Left lung (tissue), 10 donors: ENCODE data around the gene ASB3. TPM values are rescaled to one million over a fixed set of nuclear protein-coding genes. Genes with fewer than 3 reads are reported as not detected.

ENCODE experiments used
- ATAC-seq: fragments of 200-7000 bp; cut with Tn5 transposase; one replicate; pipeline ENCODE4 v1.9.1; 2020; ENCODE audit warnings: moderate library complexity
- DNase-seq, 4 donors: peaks; one replicate each; pipeline ENCODE4 v3.0.0-alpha.2; 2013 to 2020
- H3K27ac ChIP-seq, 2 donors: fragments of 200-600 bp; sonication (generic) in 1 of 2; one replicate each; pipeline versions ENCODE4 v1.5.0 to v1.8.0; 2020 to 2021
- H3K27me3 ChIP-seq, 2 donors: fragments of 200-600 bp; sonication (generic) in 1 of 2; one replicate each; pipeline versions ENCODE4 v1.5.0 to v1.8.0; 2020 to 2021
- H3K36me3 ChIP-seq, 2 donors: fragments of 200-600 bp; sonication (generic) in 1 of 2; one replicate each; pipeline versions ENCODE4 v1.5.0 to v1.8.0; 2020 to 2021
- H3K4me1 ChIP-seq, 2 donors: fragments of 200-600 bp; one replicate each; pipeline ENCODE4 v1.8.0; 2021
- H3K4me3 ChIP-seq, 2 donors: fragments of 200-600 bp; sonication (generic) in 1 of 2; one replicate each; pipeline versions ENCODE4 v1.5.0 to v1.8.0; 2020 to 2021; ENCODE audit warnings: mild to moderate bottlenecking in 1 of 2
- H3K9me3 ChIP-seq, 2 donors: fragments of 200-600 bp; sonication (generic) in 1 of 2; one replicate each; pipeline versions ENCODE4 v1.5.0 to v1.8.0; 2020 to 2021
- CTCF ChIP-seq, 2 donors: fragments of 200-600 bp; sonication (generic) in 1 of 2; IDR thresholded peaks; one replicate each; pipeline versions ENCODE4 v1.5.0 to v1.8.0; 2021; ENCODE audit warnings: antibody characterized with exemption in 2 of 2
- intact Hi-C, 2 donors: fragments of 100-400 bp; cut with DNase I; formaldehyde crosslinking; loops; one replicate each; pipeline versions ENCODE4 v1.11.2 to v1.14.2; 2022
- polyA plus RNA-seq, 6 donors: library from polyadenylated mRNA; unstranded; fragments of 120-200 nt; gene quantifications; one replicate each; pipeline ENCODE4 v1.2.1, GENCODE V29; 2013; ENCODE audit not compliant: insufficient read length in 6 of 6
- total RNA-seq, 2 donors: library from RNA; stranded (reverse); fragmentation: NEBNext Ultra II Directional; extraction: Animal tissue kit (Norgen Biotek cat#: 25700); gene quantifications; one replicate each; pipeline ENCODE4 v1.2.1, GENCODE V29; 2021
- donor health status: DM: no; HTN: yes; CAD: no.
- donor health status: DM: no; HTN: no; CAD: no.

The ASB3 gene
- total and polyA plus RNA-seq, 8 donors = 22.7 to 39.6 (median 31.3) TPM

GRCh38 chr2:53629501-53629900 lies 157.3 kb downstream of the ASB3 start:
- DNase-seq (no peak), ATAC-seq (no peak)
- TF ChIP-seq CTCF (IDR thresholded peaks at IDR 0.05) = no peak
- Histone ChIP-seq H3K4me1 (no peaks in the 10 kb centered on the region), H3K36me3 (no peaks in the 10 kb centered on the region), H3K9me3 (no peaks in the 10 kb centered on the region), H3K27me3 (no peaks in the 10 kb centered on the region), H3K27ac (no peak overlapping the region), H3K4me3 (no peak overlapping the region)
- intact Hi-C loops = no loop called here

- ATAC-seq (no peak), DNase-seq (no peak)
- no peaks in the 10 kb centered on the region for H3K36me3 ChIP-seq
- H3K27me3 ChIP-seq = no peaks in the 10 kb centered on the region
- H3K27ac ChIP-seq = no peak overlapping the region
- peaks cover 0 to 4% of the 10 kb centered on the region in 2 donors for H3K9me3 ChIP-seq
- no peak for TF ChIP-seq CTCF (IDR thresholded peaks at IDR 0.05)
- no peak overlapping the region for H3K4me3 ChIP-seq
- intact Hi-C loops = no loop called here
- no peaks in the 10 kb centered on the region for H3K4me1 ChIP-seq
Observed at GRCh38 chr2:53629001-53629400, 157.8 kb downstream of the ASB3 start.

GRCh38 chr2:53622141-53622540 lies 164.6 kb downstream of the ASB3 start:
- Histone ChIP-seq H3K27ac (no peak overlapping the region), H3K4me1 (no peaks in the 10 kb centered on the region), H3K27me3 (no peaks in the 10 kb centered on the region), H3K4me3 (no peak overlapping the region), H3K36me3 (no peaks in the 10 kb centered on the region), H3K9me3 (peaks cover 0 to 5% of the 10 kb centered on the region in 2 donors)
- DNase-seq (no peak), ATAC-seq (peak; percentile 14)
- TF ChIP-seq CTCF (IDR thresholded peaks at IDR 0.05) = no peak
- intact Hi-C loops = no loop called here

- no peaks in the 10 kb centered on the region for H3K4me1 ChIP-seq
- no peak overlapping the region for H3K4me3 ChIP-seq
- H3K27ac ChIP-seq = no peak overlapping the region
- H3K36me3 ChIP-seq = no peaks in the 10 kb centered on the region
- no peaks in the 10 kb centered on the region for H3K27me3 ChIP-seq
- no peak for ATAC-seq
- DNase-seq = no peak
- no peak for TF ChIP-seq CTCF (IDR thresholded peaks at IDR 0.05)
- intact Hi-C loops = no loop called here
- peaks cover 0 to 5% of the 10 kb centered on the region in 2 donors for H3K9me3 ChIP-seq
Observed at GRCh38 chr2:53620981-53621380, 165.8 kb downstream of the ASB3 start.

Other genes starting within 250 kb of the ASB3 start
- 1 to 10 TPM; 5.5 to 9.6 TPM for gene CHAC2, start 19.1 kb downstream of the ASB3 start, total RNA-seq
- 1 to 10 TPM; 1.6 to 3.3 (median 2.1) TPM for gene CHAC2, start 19.1 kb downstream of the ASB3 start, polyA plus RNA-seq
- 10 to 100 TPM; 57.3 to 71.4 TPM for gene ERLEC1, start 91 bp upstream of the ASB3 start, total RNA-seq
- 10 to 100 TPM; 53.0 to 62.2 (median 57.0) TPM for gene ERLEC1, start 91 bp upstream of the ASB3 start, polyA plus RNA-seq
- gene GPR75, start 73.0 kb upstream of the ASB3 start, total RNA-seq = 1 to 10 TPM; 1.3 to 3.0 TPM
- gene GPR75, start 73.0 kb upstream of the ASB3 start, polyA plus RNA-seq = 1 to 10 TPM; 3.3 to 4.7 (median 4.2) TPM
- gene PSME4, start 184.0 kb upstream of the ASB3 start, total RNA-seq = 10 to 100 TPM; 51.7 to 56.9 TPM
- gene PSME4, start 184.0 kb upstream of the ASB3 start, polyA plus RNA-seq = 10 to 100 TPM; 41.5 to 49.3 (median 47.9) TPM